ENCODE results near the gene EED.

Gene EED, protein sequence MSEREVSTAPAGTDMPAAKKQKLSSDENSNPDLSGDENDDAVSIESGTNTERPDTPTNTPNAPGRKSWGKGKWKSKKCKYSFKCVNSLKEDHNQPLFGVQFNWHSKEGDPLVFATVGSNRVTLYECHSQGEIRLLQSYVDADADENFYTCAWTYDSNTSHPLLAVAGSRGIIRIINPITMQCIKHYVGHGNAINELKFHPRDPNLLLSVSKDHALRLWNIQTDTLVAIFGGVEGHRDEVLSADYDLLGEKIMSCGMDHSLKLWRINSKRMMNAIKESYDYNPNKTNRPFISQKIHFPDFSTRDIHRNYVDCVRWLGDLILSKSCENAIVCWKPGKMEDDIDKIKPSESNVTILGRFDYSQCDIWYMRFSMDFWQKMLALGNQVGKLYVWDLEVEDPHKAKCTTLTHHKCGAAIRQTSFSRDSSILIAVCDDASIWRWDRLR

DNA sequence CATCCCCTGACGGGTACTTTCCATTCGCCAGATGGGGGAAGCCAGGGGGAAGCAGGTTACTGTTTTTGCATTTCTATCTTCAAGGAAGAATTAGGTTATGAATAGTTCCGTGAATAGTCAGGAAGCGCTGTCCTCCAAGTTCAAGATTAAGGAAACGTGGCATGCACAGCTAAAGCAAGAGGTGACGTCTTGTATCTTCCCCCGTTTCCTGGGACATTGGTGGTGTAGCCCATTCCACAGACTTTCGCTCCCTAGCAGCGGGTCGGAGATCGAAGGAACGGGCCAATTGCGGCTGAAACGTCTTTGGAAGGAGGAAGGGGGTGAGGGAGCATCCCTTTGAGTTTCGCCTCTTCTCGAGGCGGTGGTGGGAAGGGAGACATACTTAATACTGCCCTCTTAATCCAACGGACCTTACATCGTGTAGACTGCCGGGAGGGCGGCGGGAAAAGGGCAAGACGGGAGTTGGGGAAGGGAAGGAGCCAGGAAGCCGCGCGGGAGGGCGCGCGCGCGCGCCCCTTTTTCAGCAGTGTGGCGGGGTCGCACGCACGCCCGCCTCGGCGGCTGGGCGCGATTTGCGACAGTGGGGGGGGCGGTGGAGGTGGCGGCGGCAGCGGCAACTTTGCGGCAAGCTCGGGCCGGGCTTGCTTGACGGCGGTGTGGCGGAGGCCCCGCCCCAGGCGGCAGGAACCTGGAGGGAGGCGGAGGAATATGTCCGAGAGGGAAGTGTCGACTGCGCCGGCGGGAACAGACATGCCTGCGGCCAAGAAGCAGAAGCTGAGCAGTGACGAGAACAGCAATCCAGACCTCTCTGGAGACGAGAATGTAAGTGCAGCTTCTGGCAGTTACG is at the start of gene EED:
Gene EED (plus strand): TSS at position 232 of the 847 bp plus-strand sequence. CDS start 477 bp downstream, at position 709.
- DNase-seq, result peak; percentile 61 to 97 (median 91)

- no peak for DNase-seq
Observed at GRCh38 chr11:86194998-86195397, 49.6 kb upstream of the EED start.

- no peak for DNase-seq
Observed at GRCh38 chr11:86196085-86196696, 48.4 kb upstream of the EED start.

DNA sequence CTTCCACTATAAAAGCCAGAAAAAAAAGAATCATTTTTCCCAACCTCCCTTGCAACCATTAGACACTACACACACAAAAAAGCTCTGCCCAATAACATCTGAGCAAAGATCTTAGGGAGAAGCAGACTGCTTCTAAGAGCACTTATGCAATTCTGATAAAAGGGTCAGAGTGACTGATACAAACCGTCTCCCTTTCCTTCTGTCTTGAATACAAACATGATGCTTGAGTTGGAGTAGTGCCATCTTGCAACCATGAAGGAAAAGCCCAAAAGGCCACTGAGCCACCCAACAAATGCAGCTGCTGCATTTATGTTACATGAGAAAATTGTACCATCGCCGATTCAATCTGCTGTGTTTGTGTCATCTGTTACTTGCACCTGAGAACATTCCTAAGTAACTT is 47.6 kb upstream of the EED start:
- no peak for DNase-seq

DNA sequence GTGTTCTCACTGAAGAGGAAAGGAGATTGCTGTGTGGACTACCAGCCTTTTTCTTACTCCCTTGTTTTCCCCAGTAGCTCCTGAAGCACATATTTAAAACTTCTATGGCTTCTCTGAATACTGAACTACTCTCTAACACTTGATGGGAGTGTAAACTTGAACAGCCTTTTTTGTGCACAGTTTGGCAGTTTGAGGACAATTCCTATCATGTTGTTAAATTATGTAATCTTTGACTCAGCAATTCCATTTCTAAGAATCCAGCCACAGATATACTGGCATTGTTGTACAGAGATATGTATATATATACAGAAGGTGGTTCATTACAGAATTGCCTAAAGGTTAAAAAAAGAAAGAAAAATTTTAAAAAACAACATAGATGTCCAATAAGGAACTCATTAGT is 47.1 kb upstream of the EED start:
- DNase-seq, result no peak

DNA sequence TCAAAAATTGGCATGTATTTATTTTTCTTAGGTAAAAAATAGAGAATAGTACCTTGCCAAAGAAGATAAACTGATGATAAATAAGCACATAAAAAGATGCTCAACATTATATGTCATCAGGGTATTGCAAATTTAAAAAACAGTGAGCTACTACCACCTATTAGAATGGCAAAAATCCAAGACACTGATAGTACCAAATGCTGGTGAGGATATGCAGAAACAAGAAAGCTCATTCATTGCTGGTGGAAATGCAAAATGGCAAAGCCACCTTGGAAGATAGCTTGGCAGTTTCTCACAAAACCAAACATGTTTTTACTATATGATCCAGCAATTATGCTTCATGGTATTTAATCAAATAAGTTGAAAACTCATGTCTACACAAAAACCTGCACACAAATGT is 46.4 kb upstream of the EED start:
- no peak for DNase-seq

GRCh38 chr11:86199354-86199753 is 45.2 kb upstream of the EED start:
- no peak for DNase-seq

DNA sequence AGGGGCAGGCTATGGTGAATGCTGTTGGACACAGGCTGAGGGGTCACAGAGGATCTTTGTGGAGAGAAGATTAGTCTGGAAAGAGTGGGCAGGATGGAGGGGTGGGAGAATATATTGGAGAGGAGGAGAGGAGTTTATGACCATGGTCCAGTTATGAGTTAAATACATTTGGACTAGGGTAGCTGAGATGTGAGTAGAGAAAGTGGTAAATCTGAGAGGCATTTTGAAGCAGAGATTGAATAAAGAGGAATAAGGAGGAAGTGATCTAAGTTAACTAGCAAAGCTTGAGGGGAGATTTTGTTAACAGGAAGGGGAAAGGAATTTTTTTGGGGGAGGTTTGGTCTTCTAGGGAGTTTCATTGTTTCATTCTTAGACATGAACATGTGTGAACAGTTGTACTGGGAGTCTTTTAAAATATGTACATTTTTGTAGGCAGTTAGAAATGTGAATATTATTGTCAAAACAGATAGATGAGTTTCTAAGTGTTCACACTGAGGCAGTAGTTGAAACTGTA is 43.1 kb upstream of the EED start:
- DNase-seq, result no peak

DNA sequence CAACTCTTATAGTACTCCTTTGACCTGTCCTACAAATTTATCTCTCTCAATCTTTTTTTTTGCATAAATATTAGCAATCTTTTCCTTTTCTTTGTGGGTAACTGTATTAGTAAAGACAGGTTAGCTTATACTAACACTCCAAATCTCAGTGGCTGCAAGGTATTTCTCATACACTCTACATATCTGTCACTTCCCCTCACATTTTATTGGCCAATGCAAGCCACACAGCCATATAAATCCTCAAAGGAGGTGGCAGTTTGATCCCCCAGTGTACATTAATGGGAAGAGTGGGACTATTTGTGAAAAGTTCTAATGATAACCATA is 42.6 kb upstream of the EED start:
- no peak for DNase-seq

DNA sequence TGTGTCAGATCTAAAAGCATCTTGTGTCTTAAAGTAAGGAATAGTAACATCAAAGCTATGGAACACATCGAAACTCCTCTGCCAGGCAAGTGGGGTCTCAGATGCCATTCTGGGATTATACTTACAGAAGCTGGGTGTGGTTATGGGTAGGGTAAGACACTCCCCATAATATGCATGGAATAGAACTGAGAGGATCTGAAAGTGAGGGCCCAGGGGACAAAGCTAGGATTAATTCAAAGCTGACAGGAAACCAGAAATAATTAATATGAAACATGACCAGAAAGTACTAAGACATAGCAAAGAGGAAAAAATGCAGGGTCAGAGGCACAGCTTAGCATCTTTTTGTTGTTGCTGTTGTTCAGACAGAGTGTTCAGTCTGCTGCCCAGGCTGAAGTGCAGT is 40.2 kb upstream of the EED start:
- DNase-seq, result no peak

GRCh38 chr11:86205421-86206336 is 38.9 kb upstream of the EED start:
- peak in 3 of 58 donors; percentile 2 to 10 (median 7) for DNase-seq

DNA sequence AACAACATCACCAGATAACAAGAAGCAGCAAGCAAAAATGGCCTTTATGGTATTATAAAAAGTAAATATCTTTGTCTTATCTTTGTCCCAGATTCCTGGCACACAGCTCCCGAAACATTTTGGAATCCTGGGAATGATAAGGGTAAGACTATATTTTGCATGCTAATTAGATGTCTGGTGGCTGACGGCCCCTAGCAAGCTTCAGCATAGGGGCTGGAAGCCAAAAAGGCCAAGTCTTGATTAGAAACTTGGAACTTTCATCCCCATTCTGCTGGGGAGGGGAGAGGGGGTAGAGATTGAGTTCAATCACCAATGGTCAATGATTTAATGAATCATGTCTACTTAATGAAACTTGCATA is 38.2 kb upstream of the EED start:
- no peak for DNase-seq

DNA sequence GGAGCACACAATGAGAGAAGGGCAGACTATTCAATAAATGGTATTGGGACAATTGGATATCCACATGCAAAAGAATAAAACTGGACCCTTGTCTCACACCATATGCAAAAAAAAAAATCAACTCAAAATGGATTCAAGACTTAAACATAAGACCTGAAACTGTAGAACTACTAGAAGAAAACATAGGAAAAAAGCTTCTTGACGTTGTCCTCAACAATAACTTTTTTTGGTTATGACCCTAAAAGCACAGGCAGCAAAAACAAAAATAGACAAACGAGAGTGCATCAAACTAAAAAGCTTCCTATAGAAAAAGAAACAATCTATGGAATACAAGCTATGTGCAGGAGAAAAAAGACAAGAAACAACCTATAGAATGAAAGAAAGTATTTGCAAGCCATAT is 37.1 kb upstream of the EED start:
- no peak for DNase-seq

- DNase-seq, result no peak
Observed at GRCh38 chr11:86208572-86208971, 36.0 kb upstream of the EED start.

DNA sequence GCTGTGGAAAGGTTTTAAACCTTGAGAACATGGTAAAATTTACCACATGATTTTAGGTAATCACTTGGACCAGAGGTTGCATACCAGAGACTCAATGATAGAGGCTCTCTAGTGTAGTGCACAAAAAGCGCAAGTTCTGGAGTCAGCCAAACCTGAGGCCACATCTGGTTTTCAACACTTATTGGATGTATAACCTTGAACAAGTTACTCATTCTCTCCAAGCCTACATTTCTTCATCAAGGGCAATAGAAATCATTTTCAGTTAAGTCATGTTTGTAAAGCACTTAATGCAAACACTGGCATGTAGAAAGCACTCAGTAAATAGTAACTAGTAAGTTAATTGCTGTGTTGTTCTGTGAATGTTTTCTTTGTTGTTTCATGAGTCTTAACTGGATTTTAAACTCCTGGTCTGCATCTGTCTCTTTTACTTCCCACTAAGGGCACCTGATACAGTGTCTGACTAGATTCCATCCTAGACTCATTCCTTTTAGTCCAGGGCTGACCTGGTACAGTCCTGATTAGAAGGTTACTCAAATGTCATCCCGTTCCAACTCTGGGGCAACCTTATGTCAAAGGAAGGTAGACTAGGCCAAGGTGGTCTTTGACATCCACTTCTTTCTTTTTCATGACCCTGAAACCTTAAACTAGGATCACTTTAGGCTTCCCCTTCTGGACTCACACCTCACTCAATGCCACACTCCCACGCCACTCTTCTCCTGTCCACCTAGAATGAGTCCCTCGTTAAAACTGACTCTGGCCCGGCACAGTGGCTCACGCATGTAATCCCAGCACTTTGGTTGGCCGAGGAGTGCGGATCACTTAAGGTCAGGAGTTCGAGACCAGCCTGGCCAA is 34.5 kb upstream of the EED start:
- DNase-seq, result no peak

- no peak for DNase-seq
Observed at GRCh38 chr11:86210898-86211297, 33.7 kb upstream of the EED start.

DNA sequence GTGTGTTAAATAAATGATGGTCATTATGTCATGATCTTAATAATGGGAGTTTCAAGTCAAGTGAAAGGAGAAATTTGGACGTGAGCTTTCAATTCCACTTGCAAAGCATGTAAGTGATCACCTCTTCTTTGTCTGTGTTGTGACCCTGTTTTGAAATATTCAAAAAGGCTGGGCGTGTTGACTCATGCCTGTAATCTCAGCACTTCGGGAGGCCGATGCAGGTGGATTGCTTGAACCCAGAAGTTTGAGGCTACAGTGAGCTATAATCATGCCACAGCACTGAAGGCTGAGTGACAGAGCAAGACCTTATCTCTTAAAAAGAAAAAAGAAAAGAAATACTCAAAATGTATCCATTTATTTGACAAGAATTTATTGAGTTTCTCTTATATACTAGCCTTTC is 32.9 kb upstream of the EED start:
- no peak for DNase-seq

- DNase-seq, result no peak
Observed at GRCh38 chr11:86212019-86212611, 32.4 kb upstream of the EED start.

- no peak for DNase-seq
Observed at GRCh38 chr11:86214710-86215109, 29.8 kb upstream of the EED start.

All from anterior cingulate cortex (tissue), 58 donors.